Activated CD8-positive, alpha-beta memory T cell treated with anti-CD3 and anti-CD28 coated beads for 24 hours (primary cell): ENCODE data around the gene ZNF667.

ENCODE experiments used
- DNase-seq: peaks from one replicate; pipeline ENCODE4 v3.0.0-alpha.2; 2020

ZNF667 gene

DNA sequence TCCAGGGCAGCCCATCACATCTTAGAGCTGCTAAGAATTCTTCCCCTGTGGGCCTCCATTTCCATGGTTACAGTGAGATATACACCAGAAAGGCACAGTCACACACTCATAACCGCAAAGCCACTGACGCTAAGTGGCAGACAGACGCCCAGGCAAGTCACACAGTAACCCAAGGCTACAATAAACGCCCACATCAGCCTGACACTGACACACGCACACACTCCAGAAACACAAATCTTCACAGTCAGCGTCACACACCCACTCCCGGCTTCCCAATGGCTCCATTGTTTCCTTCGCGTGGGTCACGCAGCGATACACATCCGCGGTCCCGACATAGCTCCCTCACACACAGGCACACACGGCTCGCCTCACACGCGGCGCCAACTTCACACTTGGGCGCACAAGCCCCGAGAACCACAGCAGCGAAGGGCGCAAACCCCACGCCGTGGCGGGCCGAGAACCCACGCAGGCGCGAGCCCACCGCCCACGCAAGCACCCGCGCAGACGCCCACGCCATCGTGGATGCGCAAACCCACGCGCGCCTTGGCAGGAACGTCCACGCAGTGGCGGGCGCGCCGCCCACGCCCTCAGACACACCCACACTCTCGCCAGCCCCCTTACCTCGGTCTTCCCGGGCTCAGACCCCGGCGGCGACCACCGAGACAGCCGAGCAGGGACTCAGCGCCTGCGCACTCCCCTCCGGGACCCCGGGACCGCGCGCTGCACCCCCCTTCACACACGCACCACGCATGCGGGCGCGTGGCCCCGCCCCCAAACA, at the start of gene ZNF667:
Gene ZNF667 (minus strand): TSS at position 695 of the 778 bp plus-strand sequence. CDS start 14,975 bp downstream, outside the sequence.
- DNase-seq: peak; percentile 67

DNA sequence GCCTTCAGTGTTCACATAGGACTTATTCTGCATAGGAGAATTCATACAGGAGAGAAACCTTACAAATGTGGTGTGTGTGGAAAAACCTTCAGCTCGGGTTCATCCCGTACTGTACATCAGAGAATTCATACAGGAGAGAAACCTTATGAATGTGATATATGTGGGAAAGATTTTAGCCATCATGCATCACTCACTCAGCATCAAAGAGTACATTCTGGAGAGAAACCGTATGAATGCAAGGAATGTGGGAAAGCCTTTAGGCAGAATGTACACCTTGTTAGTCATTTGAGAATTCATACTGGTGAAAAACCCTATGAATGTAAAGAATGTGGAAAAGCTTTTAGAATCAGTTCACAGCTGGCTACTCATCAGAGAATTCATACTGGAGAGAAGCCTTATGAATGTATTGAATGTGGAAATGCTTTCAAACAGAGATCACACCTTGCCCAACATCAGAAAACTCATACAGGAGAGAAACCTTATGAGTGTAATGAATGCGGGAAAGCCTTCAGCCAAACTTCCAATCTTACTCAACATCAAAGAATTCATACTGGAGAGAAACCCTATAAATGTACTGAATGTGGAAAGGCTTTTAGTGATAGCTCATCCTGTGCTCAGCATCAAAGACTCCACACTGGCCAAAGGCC, 48.2 kb upstream of the ZNF667 start:
- no peak for DNase-seq

DNA sequence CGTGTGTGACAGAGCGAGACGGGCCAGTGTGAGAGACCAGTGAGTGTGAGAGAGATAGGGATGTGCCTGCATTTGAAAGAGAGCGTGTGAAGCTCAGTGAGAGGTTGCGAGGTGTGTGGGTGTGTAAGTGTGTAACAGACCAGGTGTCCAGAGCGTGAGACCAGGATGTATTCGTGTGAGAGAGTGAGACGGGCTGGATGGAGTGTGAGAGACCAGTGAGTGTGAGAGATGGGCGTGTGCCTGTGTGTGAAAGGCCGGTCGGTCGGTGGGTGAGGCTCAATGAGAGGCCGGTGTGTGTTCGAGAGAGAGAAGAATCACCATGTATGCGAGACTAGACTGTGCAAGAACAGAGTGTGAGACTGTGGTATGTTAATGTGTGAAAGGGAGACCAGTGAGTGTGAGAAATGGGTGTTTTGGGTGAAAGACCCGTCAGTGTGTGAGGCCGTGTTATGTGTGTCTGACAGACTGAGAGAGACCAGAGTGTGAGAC, 31.2 kb upstream of the ZNF667 start:
- no peak for DNase-seq

DNA sequence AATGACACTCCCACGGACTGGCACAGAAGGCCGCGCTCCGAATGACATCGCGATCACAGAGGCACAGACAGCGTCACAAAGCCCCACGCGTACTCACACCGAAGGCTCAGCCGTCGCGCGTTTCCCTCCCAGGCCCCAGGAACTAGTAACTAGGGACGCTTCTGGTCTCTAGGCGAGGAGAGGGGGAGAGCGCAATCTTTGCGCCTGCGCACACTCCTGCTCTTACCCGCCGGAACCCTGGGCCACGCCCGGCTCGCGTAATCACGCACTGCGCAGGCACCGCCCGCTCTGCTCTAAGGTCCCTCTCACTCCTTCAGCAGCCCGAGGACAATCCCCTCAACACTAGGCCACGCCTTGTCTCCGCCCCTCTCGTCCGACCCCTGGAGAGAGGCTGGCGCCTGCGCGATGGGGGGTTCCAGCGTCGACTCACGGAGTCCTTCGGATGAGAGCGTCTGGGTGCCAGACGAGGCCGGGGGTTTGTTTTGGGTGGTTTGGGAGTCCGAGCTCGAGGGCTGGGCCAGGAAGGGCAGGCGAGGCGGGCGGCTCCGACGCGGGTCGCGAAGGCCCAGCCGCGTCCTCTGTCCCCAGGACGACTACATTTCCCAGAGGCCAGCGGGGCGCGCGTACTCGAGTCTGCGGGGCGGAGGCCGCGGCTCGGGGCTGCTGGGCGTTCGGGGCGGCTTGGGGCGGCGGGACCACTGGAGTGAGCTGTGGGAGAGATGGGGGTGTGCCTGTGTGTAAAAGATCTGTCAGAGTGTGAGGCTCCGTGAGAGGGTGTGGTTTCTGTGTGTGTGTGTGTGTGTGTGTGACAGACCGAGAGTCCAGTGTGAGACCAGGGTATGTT, 30.5 kb upstream of the ZNF667 start, which contains the start of gene ZNF471:
Gene ZNF471 (plus strand): TSS at position 410 of the 844 bp plus-strand sequence. CDS start 3,717 bp downstream, outside the sequence.
- peak; percentile 93 for DNase-seq

DNA sequence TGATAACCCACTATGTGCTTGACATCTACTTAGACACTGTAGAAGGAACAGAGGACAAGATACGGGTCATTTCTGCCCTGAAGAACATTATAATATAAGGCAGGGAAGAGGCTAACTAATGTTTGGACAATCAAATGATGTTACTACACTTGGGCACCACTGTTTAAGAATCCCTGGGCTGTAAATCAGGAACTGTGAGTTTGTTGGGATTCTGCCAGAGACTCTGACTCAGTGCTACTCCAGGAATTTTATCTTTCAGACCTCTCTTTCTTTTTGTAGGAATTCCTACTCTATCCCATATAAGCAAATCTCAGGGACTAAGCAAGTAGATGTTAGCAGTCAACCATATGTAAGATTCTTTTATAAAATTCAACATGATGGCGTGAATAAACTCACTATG, 27.4 kb upstream of the ZNF667 start:
- no peak for DNase-seq

DNA sequence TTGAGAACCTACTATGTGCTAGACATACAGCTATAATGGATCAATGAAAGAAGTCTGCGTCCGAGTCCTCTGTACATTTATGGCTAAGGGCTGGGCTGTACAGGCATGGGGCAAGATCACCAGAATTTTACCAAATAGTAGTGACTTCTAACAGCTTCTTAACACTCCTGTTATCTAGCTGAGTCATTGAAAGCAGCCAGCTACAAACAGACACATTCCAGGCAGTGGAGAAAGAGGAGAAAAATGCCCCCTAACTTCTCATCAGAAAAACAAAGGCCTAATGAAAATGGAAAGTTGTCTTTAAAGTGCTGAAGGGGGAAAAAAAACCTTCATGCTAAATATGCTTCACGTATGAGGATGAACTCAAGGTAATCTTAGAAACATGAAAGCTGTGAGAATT, 14.3 kb upstream of the ZNF667 start:
- DNase-seq: no peak

DNA sequence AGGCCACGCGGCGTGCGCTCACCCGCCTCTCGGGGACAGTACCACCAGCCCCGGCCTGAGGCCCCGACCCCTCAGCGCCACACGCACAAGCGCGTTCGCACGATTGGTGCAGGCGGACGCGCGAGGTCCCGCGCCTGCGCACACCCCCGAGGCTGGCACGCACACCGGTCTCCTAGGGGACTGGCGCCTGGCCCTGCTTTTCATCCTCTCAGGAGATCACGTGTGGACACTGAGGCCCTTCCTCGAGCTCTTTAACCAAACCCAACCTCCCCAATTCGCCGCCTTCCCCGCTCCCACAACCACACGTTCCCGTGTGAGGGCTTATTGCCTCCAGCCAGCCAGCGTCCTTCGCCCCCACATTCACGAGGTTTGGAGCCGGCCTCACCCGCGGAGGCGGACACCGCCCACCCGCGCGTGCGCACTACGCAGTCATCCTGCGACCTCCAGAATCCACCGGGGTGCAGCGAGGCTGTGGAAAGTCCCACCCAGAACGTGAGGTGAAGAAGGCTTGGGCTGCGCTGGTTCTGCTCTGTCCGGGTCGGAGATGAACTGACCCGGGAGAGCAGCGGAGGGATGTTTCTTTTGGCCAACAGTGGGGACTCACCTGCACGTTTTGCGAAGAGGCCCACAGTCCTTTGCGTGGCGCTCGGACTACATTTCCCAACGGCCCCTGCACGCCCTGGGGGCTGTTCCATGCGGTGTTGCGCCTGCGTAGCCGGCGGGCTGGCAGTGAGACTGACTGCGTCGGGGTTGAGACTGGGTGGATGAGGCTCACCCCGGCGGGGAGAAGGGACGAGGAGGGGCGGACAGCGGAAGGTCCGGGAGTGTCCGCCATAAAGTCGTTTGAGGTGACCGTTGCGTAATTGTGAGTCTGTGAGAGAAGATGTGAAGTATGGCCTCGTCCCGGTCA, 539 bp upstream of the ZNF667 start:
- DNase-seq: peak; percentile 89

DNA sequence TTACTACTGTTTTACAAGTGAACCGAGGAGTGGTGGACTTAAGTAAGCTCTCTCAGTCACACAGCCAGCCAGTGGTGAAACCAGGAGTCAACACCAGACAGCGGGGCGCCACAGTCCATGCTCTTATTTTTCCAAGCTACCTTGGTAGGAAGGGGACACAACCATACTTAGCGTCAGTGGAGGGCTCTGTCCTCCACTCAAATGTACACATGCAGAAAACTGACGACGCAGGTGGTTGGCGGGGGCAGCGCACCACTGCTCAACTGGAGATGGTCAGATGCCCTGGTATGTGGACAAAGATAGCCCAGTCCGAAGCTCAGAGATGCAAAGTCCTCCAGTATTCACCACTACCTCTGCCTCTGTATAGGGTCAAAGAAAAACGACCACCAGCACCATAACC, 1.1 kb downstream of the ZNF667 start:
- no peak for DNase-seq

DNA sequence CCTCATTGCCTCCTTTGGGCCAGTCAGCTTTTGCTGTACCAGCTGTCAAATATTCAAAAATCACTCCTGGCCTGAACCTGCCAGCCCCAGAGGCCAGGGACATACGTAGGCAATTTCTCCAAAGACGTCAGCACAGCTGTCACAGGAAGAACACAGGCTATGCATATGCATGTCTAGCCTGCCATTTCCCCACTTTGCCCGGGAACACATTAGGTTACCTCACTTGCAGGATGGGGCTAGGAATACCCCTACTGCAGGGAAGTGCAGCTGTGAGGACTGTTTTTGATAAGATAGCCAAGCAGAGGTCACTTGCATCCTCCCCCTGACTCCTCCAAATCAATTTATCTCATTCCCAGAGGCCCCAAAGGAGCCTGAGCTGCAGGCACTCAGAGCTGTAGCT, 2.8 kb downstream of the ZNF667 start:
- no peak for DNase-seq

DNA sequence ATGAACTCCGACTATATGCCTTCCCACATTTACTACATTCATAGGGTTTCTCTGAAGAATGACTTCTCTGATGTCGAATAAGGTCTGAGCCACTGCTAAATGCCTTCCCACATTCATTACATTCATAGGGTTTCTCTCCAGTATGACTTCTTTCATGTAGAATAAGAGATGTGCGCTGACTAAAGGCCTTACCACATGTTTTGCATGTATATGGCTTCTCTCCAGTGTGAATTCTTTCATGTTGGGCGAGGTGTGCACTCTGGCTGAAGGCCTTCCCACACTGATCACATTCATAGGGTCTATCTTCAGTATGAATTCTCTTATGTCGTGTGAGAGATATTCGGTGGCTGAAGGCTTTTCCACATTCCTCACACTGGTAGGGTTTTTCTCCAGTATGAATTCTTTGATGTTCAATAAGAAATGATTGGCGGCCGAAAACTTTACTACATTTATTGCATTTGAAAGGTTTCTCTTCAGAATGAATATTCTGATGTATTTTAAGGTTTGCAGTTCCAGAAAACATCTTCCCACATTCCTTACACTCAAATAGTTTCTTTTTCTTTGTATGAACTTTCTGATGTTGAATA, 35.8 kb downstream of the ZNF667 start:
- no peak for DNase-seq

DNA sequence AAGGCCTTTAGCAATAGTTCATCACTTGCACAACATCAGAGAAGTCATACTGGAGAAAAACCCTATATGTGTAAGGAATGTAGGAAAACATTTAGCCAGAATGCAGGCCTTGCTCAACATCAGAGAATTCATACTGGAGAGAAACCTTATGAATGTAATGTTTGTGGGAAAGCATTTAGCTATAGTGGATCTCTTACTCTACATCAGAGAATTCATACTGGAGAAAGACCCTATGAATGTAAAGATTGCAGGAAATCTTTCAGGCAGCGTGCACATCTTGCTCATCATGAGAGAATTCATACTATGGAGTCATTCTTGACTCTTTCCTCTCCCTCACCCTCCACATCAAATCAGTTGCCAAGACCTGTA, 53.2 kb downstream of the ZNF667 start:
- no peak for DNase-seq

DNA sequence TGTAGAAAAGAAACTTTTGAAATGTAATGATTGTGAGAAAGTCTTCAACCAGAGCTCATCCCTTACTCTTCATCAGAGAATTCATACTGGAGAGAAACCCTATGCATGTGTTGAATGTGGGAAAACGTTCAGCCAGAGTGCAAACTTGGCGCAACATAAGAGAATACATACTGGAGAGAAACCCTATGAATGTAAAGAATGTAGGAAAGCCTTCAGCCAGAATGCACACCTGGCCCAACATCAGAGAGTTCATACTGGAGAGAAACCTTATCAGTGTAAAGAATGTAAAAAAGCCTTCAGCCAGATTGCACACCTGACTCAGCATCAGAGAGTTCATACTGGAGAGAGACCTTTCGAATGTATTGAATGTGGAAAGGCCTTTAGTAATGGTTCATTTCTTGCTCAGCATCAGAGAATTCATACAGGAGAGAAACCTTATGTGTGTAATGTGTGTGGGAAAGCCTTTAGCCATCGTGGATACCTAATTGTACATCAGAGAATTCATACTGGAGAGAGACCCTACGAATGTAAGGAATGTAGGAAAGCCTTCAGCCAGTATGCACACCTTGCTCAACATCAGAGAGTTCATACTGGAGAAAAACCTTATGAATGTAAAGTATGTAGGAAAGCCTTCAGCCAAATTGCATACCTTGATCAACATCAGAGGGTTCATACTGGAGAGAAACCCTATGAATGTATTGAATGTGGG, 53.7 kb downstream of the ZNF667 start:
- DNase-seq: no peak

DNA sequence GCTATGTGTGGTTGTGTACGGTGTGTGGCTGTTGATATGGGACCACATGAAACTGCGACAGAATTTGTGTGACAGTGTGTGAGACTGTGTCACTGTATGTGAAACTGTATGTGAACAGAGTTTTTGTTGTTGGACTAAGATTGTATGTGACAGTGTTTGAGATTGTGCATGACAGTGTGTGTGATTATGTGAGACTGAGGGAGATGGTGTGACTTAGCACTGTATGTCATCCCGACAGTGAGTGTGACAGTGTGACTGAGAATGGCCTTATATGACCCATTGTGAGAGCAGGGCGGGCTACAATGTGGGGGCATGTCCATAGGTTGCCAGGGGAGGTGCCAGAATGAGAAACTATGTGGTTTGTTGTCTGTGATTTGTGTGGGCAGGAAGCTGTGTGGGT, 72.1 kb downstream of the ZNF667 start:
- DNase-seq: no peak

DNA sequence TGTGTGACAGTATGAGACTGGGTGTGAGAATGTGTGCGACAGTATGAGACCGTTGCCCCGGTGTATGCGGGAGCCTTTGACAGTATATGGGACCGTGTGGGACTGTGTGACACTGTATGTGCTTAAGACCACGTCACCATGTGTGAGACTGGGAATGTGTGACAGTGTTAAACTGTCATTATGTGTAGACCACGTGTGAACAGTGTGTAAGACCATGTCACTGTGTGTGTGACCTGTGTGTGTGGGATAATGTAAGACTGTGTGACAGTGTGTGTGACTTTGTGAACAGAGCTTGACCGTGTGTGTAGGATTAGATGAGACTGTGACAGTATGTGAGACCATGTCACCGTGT, 72.5 kb downstream of the ZNF667 start:
- no peak for DNase-seq

DNA sequence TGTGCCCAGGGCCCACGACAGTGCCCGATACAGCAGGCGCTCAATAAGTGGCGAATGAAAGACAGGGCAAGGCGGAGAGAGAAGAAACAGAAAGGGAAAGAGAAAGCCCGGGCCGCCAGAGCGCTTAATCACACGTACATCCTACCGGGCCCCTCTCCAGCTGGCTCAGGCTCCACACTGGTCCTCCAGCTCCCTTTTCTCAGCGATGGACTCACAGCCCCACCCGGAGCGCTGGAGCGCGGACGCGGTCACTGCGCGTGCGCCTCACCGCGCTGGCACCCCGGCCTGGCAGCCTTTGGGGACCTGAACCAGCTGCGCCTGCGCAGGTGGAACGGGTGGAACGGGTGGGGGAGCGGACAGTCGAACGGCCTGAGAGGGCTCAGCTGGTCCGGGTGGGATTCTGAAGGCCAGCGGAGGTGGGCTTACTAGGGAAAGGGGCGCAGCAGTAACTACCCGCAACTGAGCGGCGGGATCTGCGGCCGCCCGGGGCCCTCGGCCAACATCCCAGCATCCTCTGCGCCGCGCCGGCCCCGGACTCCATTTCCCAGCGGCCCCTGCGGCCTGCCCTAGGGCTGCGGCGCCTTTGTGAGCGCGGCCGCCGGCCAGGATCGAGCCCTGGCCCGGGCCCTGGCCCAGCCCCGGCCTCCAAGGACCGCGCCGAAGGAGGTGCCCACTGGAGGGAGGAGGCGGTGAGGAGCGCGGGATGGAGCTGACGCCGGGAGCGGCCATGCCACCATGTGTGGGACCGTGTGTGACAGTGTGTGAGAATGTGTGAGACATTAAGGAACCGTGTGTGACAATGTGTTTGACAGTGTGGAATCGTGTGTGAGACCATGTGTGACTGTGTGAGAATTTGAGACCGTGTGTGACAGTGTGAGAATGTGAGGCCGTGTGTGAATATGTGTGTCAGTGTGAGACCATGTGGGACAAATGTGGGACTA, 73.1 kb downstream of the ZNF667 start, which contains the start of gene ZNF583:
Gene ZNF583 (plus strand): TSS at position 569 of the 941 bp plus-strand sequence. CDS start 2,783 bp downstream, outside the sequence.
- DNase-seq: peak; percentile 97

DNA sequence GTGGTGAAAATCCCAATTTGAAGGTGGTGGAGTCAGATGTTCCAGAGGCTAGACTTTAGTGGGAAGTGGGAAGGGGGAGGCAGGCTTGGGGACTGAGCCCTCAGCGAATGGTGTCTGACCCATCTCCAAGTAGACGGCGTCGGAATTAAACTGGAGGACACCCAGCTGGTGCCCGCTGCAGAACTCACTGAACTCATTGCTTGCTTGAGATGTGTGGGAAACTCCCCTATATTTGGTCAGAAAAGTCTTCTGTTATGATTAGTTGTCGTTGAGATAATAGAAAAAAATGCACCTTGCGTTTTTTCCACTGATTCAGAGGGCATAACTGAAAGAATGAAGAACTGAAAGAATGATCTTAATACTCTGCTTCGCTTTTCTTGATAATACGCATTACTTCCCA, 73.9 kb downstream of the ZNF667 start:
- no peak for DNase-seq

DNA sequence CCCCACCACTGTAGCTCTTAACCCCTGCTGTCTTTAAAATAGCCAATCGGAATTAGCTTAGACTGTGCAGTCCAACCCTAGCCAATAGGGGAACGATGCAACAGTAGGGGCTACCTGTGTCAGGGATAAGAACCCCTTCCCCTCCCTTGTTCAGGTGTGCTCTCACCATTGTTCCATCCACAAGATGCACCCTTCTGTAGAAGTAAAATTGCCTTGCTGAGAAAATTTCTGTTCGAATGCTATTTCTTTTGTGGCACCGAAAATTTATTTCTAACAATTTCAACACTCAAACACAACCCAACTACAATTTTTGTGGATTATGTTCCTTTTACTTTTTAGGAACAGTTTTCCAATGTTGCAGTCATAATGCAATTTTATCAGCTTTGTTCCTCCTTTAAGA, 76.7 kb downstream of the ZNF667 start:
- no peak for DNase-seq

DNA sequence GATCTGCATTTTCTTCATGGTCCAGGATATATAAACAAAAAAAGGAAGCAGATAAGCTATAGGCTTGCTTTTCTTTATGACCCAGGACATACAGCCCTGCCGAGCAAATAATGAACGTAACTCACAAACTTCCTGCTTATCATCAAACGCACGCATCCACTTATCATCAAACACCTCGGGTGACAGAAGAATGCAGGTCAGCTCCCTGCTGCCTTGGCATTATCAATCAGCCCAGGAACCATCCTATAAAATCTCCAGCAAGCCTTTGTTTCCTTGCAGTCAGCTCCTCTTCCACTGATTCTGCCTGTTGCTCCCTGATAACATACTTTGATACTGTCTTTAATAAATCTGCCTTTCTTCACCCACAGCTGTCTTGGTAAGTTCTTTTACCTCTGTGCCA, 78.3 kb downstream of the ZNF667 start:
- DNase-seq: no peak

DNA sequence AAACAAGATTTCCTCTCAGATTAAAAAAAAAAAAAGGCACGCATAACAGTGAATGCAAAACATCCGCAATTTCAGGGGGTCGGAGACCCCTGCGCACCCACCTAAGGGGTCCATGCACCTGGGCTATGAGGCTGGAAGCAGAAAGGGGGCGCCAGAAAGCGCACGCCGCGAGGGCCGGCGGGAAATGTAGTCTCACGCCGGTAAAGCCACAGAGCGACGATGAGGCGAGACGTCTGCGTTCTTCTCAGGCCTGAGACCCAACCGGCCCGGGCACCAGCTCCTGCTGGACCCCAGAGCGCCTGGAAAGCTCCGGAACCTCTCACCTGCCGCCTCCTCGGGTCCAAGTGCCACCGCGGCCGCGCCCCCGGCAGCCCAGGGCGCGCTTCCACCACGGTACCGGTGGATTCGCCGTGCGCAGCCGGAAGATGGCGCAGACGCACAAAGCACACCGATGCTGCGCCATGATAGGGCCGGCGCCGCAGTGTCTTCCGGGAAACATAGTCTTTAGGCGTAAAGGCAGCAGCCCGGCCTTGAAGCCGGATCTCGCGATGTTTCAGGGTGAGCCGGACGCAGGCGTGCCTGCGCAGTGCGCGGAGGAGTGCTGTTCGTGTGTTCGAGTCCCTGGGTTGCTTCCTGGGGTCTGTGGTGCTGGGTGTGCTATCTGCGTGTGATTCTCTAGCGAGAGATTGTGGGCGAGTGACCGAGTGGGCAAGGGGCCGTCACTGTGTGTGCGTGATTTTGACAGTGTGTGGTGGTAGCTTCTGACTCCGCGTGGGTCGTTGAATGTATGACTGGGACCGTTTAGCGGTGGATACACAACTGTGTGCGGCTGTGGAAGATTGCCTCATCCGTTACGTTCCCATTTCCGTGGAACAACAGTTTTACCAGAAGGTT, 83.8 kb downstream of the ZNF667 start, which contains the start of gene ZNF582:
Gene ZNF582 (minus strand): TSS at position 416 of the 894 bp plus-strand sequence. CDS start 1,782 bp downstream, outside the sequence.
- peak; percentile 93 for DNase-seq
